Colonic mucosa (tissue), 4 donors: ENCODE results near the gene CYP26A1. TPM values are rescaled to one million over a fixed set of nuclear protein-coding genes. Genes with fewer than 3 reads are reported as not detected.

ENCODE experiments used
- DNase-seq: peaks from one replicate; pipeline ENCODE4 v3.0.0-alpha.2; 2020
- H3K27ac ChIP-seq: fragments of 200-600 bp; one replicate; pipeline ENCODE4 v1.8.0; 2021
- H3K27me3 ChIP-seq: fragments of 200-600 bp; one replicate; pipeline ENCODE4 v1.8.0; 2021
- H3K36me3 ChIP-seq: fragments of 200-600 bp; one replicate; pipeline ENCODE4 v1.8.0; 2021
- H3K4me1 ChIP-seq: fragments of 200-600 bp; one replicate; pipeline ENCODE4 v1.8.0; 2021; ENCODE audit warnings: mild to moderate bottlenecking
- H3K4me3 ChIP-seq: fragments of 200-600 bp; one replicate; pipeline ENCODE4 v1.8.0; 2021
- H3K9ac ChIP-seq, 2 donors: one replicate each; pipeline ENCODE4 v1.7.0; 2013; ENCODE audit warnings: control low read depth in 2 of 2, low read depth in 2 of 2, low read length in 2 of 2
- H3K9me3 ChIP-seq: fragments of 200-600 bp; one replicate; pipeline ENCODE4 v1.8.0; 2021
- CTCF ChIP-seq: fragments of 200-600 bp; IDR thresholded peaks from one replicate; pipeline ENCODE4 v1.8.0; 2022; ENCODE audit warnings: antibody characterized with exemption, mild to moderate bottlenecking
- intact Hi-C: fragments of 100-400 bp; cut with DNase I; formaldehyde crosslinking; loops from one replicate; pipeline ENCODE4 v1.14.1; 2022
- total RNA-seq, 2 donors: library from RNA; stranded (reverse); fragmentation: NEBNext Ultra II Directional in 1 of 2; extraction: Animal tissue kit (Norgen Biotek cat#: 25700) in 1 of 2; gene quantifications; one replicate each; pipeline ENCODE4 v1.2.1, GENCODE V29; 2021
- donor health status: healthy.
- donor health status: DM: no; HTN: no; CAD: no.
- donor health status: DM: no; HTN: no; CAD: no.

The CYP26A1 gene
- total RNA-seq, 2 donors from 2014 or later = not detected

GRCh38 chr10:93113042-93113441 lies 39.3 kb downstream of the CYP26A1 start:
- no peaks in the 10 kb centered on the region for H3K27me3 ChIP-seq
- TF ChIP-seq CTCF = no peak
- no peak for DNase-seq
- intact Hi-C loops = loop anchor here (10.0 kb wide), 1 partner anchor 112 kb away; no protein-coding TSS in a partner anchor
- H3K4me1 ChIP-seq = no peaks in the 10 kb centered on the region
- no peaks in the 10 kb centered on the region for H3K36me3 ChIP-seq
- H3K9me3 ChIP-seq = no peaks in the 10 kb centered on the region
- H3K9ac ChIP-seq = no peak overlapping the region
- no peak overlapping the region for H3K27ac ChIP-seq
- no peak overlapping the region for H3K4me3 ChIP-seq

- Histone ChIP-seq H3K27ac (no peak overlapping the region), H3K27me3 (no peaks in the 10 kb centered on the region), H3K36me3 (no peaks in the 10 kb centered on the region), H3K4me3 (no peak overlapping the region), H3K9ac (no peak overlapping the region), H3K4me1 (no peaks in the 10 kb centered on the region), H3K9me3 (no peaks in the 10 kb centered on the region)
- TF ChIP-seq CTCF = peak; percentile 34
- DNase-seq = peak; percentile 86
- intact Hi-C loops = loop anchor here (2.0 to 10.0 kb wide), 2 partner anchors 109 to 175 kb away; no protein-coding TSS in a partner anchor
These were observed 42.1 kb downstream of the CYP26A1 start for GRCh38 chr10:93115661-93116383.

DNA sequence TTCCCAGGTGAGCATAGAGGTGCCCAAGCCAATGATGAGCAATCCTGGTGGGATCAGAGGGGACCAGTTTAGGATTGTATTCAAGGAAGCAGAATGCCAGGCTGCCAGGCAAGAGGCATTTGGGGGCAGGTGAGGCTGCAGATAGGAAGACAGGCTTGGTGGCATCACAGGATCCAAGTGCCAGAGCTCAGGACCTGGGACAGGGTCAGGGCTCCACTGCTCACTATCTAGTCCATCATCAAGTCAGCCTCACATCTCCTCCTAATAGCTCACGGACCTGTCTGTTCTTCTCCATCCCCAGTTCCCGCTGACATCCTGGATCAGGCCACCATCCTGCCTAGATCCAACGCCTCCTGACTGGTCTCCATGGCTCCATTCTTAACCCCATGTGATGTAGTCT lies 47.6 kb downstream of the CYP26A1 start:
- Histone ChIP-seq H3K27me3 (no peaks in the 10 kb centered on the region), H3K9ac (no peak overlapping the region), H3K9me3 (no peaks in the 10 kb centered on the region), H3K4me1 (no peaks in the 10 kb centered on the region), H3K4me3 (no peak overlapping the region), H3K36me3 (no peaks in the 10 kb centered on the region), H3K27ac (no peak overlapping the region)
- TF ChIP-seq CTCF = no peak
- DNase-seq = no peak
- intact Hi-C loops = no loop called here

DNA sequence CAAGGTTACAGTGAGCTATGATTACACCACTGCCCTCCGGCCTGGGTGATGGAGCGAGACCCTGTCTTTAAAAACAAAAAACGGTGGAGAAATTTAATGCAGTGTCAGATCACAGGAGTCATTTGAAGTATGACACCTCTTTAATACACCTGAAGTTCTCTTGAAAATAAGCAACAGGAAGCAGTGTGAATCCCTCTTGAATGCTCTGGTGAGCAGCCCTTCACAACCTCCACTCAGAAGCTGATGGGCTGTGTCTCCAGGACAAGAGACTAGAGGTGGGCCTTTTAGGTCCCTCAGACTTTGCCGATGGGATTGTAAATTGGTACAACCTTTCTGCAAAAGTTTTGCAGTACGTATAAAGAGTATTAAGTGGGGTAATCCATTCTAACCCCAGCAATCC lies 50.1 kb downstream of the CYP26A1 start:
- DNase-seq = peak; percentile 12
- intact Hi-C loops = no loop called here
- Histone ChIP-seq H3K9ac (no peak overlapping the region), H3K27me3 (no peaks in the 10 kb centered on the region), H3K4me1 (no peaks in the 10 kb centered on the region), H3K36me3 (no peaks in the 10 kb centered on the region), H3K27ac (no peak overlapping the region), H3K9me3 (no peaks in the 10 kb centered on the region), H3K4me3 (no peak overlapping the region)
- no peak for TF ChIP-seq CTCF

DNA sequence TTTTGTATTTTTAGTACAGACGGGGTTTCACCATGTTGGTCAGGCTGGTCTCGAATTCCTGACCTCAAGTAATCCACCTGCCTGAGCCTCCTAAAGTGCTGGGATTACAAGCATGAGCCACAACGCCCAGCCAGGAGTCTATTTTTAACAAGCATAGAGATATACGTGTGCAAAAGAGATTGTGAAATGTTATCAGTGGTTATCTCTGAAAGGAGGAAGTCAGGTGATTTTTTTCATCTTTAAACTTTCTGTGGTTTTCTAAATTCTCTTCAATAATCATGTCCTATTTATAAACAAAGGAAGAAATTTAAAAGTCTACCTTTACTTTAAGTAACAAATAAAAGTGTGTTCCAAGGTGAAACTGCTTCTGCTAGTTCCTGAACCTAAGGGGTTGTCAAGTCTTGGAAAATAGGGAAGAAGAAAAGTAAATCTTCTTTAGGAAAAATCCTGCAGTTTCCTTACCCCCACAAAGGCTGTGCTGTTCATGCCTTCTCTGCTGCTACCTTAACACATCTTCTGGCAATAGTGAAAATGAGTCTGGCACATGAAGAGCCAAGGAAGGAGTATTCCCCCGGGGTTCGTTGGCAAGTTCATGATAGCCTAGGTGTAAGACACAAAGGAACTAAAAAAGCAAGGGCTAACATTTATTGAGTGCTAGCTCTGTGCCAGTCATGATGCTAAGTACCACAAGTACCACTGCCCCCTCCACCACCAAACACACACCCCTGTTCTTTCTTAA lies 51.1 kb downstream of the CYP26A1 start:
- Histone ChIP-seq H3K4me3 (no peak overlapping the region), H3K27ac (peak overlapping the region; percentile 36), H3K36me3 (no peaks in the 10 kb centered on the region), H3K9me3 (no peaks in the 10 kb centered on the region), H3K9ac (peak overlapping the region in 1 of 2 donors; percentile 21), H3K27me3 (no peaks in the 10 kb centered on the region), H3K4me1 (no peaks in the 10 kb centered on the region)
- TF ChIP-seq CTCF = no peak
- intact Hi-C loops = no loop called here
- peak; percentile 29 for DNase-seq
